Mucosa of descending colon (tissue), 3 donors: ENCODE results near the gene MTA1. TPM values are rescaled to one million over a fixed set of nuclear protein-coding genes. Genes with fewer than 3 reads are reported as not detected.

Experiments
- ATAC-seq: fragments of 200-7000 bp; cut with Tn5 transposase; one replicate; pipeline ENCODE4 v1.9.1; 2020; ENCODE audit warnings: mild to moderate bottlenecking, moderate library complexity
- DNase-seq, 3 donors: peaks; one replicate each; pipeline ENCODE4 v3.0.0-alpha.2; 2020
- H3K36me3 ChIP-seq: fragments of 200-600 bp; one replicate; pipeline ENCODE4 v1.8.0; 2021; ENCODE audit warnings: low read depth, mild to moderate bottlenecking
- H3K4me1 ChIP-seq: fragments of 200-600 bp; one replicate; pipeline ENCODE4 v1.8.0; 2021; ENCODE audit warnings: low read depth, mild to moderate bottlenecking
- H3K4me3 ChIP-seq: fragments of 200-600 bp; one replicate; pipeline ENCODE4 v1.8.0; 2021; ENCODE audit warnings: mild to moderate bottlenecking
- H3K9me3 ChIP-seq: fragments of 200-600 bp; one replicate; pipeline ENCODE4 v1.8.0; 2021; ENCODE audit warnings: mild to moderate bottlenecking
- CTCF ChIP-seq: fragments of 200-600 bp; IDR thresholded peaks from one replicate; pipeline ENCODE4 v1.8.0; 2022; ENCODE audit warnings: antibody characterized with exemption, mild to moderate bottlenecking
- intact Hi-C, 2 donors: fragments of 100-400 bp; cut with DNase I in 1 of 2; cut with micrococcal nuclease in 1 of 2; formaldehyde crosslinking; loops; one replicate each; pipeline versions ENCODE4 v1.11.0 to v1.11.1; 2022; cut with DNase I, micrococcal nuclease
- total RNA-seq, 3 donors: library from RNA; stranded (reverse); fragmentation: NEBNext Ultra II Directional in 2 of 3; extraction: Animal tissue kit (Norgen Biotek cat#: 25700) in 2 of 3; gene quantifications; one replicate each; pipeline versions ENCODE4 v1.2.1 to v1.2.4, GENCODE V29; 2021 to 2023
- donor health status: DM: no; HTN: no; CAD: no; lungs with moderate emphysema.
- donor health status: DM: no; HTN: no; CAD: no.
- donor health status: DM: no; HTN: yes; CAD: no.

MTA1 gene
- total RNA-seq, 3 donors from 2014 or later, result 76.4 to 105 (median 79.7) TPM

GRCh38 chr14:105439710-105440553, 20.3 kb downstream of the MTA1 start:
- Histone ChIP-seq H3K4me3 (no peak overlapping the region), H3K9me3 (no peaks in the 10 kb centered on the region), H3K36me3 (no peaks in the 10 kb centered on the region), H3K4me1 (no peaks in the 10 kb centered on the region)
- intact Hi-C loops, result loop anchor here in 1 of 2 donors (10.0 kb wide), 1 partner anchor 85 kb away; the partner anchor contains the start of gene TMEM121
- DNase-seq, result peak in 1 of 3 donors; percentile 39
- no peak for TF ChIP-seq CTCF
- no peak for ATAC-seq

DNA sequence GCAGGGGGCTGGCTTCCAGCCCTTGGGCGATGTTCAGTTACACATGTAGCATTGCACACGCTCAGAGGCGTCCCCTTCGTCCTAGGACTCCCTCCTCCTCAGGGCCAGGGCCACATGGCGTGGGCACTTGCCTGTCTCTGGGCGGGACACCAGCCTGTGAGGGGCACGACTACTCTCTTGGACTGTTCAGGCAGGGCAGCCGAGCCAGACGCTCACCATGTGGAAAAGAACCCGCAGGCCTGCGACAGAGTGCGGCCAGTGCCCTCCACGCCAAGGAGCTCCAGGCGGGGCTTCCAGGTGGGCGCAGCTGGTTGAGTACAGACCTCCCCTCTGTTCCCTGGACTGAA, 20.9 kb downstream of the MTA1 start:
- DNase-seq (peak in 1 of 3 donors; percentile 36), ATAC-seq (no peak)
- Histone ChIP-seq H3K36me3 (no peaks in the 10 kb centered on the region), H3K4me3 (no peak overlapping the region), H3K4me1 (no peaks in the 10 kb centered on the region), H3K9me3 (no peaks in the 10 kb centered on the region)
- intact Hi-C loops, result loop anchor here in 1 of 2 donors (10.0 kb wide), 1 partner anchor 84 kb away; the partner anchor contains the start of gene TMEM121
- no peak for TF ChIP-seq CTCF

- no peak for TF ChIP-seq CTCF
- peak in 1 of 3 donors; percentile 34 for DNase-seq
- Histone ChIP-seq H3K36me3 (no peaks in the 10 kb centered on the region), H3K9me3 (no peaks in the 10 kb centered on the region), H3K4me3 (no peak overlapping the region), H3K4me1 (no peaks in the 10 kb centered on the region)
- intact Hi-C loops, result loop anchor here in 1 of 2 donors (10.0 kb wide), 1 partner anchor 84 kb away; the partner anchor contains the start of gene TMEM121
- ATAC-seq, result no peak
These were observed 21.4 kb downstream of the MTA1 start for GRCh38 chr14:105440992-105441391.

DNA sequence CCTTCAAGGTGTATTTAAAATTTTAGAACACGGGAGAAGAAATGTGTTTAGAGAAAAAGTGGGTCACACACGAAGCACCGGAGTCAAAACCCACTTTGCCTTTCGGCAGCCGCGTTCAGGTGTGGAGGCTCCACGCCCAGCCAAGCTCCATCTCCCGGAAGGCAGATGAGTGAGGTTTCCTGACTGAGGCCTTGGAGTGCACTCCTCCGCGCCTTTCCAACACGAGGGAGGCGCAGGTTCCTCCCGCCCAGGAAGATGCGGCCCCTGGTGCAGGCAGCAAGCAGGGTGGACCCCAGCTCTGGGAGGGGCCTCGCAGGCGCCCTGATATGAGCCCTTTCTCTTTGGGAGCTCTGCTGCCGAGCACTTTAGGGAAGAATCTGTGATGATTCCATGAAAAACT, 22.5 kb downstream of the MTA1 start:
- no peak for TF ChIP-seq CTCF
- no peaks in the 10 kb centered on the region for H3K4me1 ChIP-seq
- H3K36me3 ChIP-seq, result no peaks in the 10 kb centered on the region
- no peaks in the 10 kb centered on the region for H3K9me3 ChIP-seq
- intact Hi-C loops, result loop anchor here in 1 of 2 donors (10.0 kb wide), 1 partner anchor 83 kb away; the partner anchor contains the start of gene TMEM121
- ATAC-seq (no peak), DNase-seq (no peak)
- H3K4me3 ChIP-seq, result no peak overlapping the region

DNA sequence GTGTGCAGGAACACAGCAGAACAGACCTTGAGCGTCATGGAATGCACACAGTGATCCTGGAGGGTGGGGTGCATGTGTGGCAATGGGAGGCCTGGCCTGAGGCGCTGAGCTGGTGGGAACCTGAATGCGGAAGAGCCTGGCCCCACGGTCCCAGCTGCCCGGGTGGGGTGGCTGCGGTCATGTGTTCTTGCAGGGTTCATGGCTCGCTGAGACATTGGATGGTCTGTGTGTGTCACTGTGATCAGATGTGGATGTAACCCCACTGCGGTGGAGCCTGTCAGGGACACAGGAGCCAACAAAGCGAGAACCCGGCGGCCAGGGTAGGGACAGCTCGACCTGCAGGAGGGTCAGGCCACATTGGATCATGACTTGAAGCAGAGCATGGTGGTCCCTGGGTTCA, 23.2 kb downstream of the MTA1 start:
- ATAC-seq, result no peak
- intact Hi-C loops, result loop anchor here in 1 of 2 donors (10.0 kb wide), 1 partner anchor 82 kb away; the partner anchor contains the start of gene TMEM121
- H3K9me3 ChIP-seq, result no peaks in the 10 kb centered on the region

More for the DNA sequence above, 23.2 kb downstream of the MTA1 start:
- no peaks in the 10 kb centered on the region for H3K4me1 ChIP-seq
- no peak for DNase-seq
- no peak overlapping the region for H3K4me3 ChIP-seq
- TF ChIP-seq CTCF, result no peak
- no peaks in the 10 kb centered on the region for H3K36me3 ChIP-seq
